Epithelial cell of proximal tubule (primary cell): Measurements from ENCODE around the gene CEP164. TPM values are rescaled to one million over a fixed set of nuclear protein-coding genes. Genes with fewer than 3 reads are reported as not detected.

Source experiments
- DNase-seq: peaks from one replicate; pipeline ENCODE4 v3.0.0-alpha.2; 2011; ENCODE audit warnings: low read depth
- H3K4me3 ChIP-seq: 2 replicates; pipeline ENCODE4 v1.5.1; 2011; ENCODE audit warnings: low read depth, mild to moderate bottlenecking, low read length
- total RNA-seq: library from RNA; depleted of rRNA; stranded (reverse); fragments of >200 nt; gene quantifications from 2 replicates; pipeline ENCODE4 v1.2.3, GENCODE V29; 2015
- TF ChIP-seq, protein P1 (sequence below): conservative IDR thresholded peaks from 2 replicates; pipeline ENCODE4 v1.5.1; 2012; ENCODE audit warnings: low read depth, mild to moderate bottlenecking, low read length

Gene CEP164
- total RNA-seq, 1 donor from 2014 or later, result 20.2 TPM

DNA sequence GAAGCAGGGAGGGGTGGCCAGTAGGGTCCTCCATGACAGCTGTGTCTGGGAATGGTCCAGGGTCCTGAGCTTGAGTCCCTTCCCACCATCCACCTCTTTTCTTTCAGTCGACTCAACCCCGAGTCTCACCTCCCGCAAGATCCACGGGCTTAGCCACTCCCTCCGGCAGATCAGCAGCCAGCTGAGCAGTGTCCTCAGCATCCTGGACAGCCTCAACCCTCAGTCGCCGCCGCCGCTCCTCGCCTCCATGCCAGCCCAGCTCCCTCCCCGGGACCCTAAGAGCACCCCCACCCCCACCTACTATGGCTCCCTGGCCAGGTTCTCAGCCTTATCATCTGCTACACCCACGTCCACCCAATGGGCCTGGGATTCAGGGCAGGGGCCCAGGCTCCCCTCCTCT is 81.9 kb downstream of the CEP164 start:
- DNase-seq, result no peak
- TF ChIP-seq, protein P1, sequence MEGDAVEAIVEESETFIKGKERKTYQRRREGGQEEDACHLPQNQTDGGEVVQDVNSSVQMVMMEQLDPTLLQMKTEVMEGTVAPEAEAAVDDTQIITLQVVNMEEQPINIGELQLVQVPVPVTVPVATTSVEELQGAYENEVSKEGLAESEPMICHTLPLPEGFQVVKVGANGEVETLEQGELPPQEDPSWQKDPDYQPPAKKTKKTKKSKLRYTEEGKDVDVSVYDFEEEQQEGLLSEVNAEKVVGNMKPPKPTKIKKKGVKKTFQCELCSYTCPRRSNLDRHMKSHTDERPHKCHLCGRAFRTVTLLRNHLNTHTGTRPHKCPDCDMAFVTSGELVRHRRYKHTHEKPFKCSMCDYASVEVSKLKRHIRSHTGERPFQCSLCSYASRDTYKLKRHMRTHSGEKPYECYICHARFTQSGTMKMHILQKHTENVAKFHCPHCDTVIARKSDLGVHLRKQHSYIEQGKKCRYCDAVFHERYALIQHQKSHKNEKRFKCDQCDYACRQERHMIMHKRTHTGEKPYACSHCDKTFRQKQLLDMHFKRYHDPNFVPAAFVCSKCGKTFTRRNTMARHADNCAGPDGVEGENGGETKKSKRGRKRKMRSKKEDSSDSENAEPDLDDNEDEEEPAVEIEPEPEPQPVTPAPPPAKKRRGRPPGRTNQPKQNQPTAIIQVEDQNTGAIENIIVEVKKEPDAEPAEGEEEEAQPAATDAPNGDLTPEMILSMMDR, result no peak
- H3K4me3 ChIP-seq, result no peak overlapping the region

DNA sequence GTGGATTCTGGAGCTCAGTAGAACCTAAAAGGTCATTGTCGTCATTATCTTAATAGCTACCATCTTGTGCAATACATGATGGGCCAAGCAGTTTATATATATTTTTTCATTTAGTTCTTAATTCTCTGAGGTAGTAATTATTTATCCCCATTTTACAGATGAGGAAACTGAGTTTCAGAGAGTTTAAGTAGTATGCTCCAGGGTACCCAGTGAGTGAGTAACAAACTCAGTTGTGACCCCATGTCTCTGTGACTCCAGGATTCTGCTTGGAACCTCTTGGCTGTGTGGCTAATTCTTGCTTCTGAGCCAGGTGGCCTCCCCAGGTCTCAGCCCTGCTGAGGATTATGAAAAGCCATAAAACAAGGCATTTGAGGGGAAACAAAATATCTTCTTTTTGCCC is 82.6 kb downstream of the CEP164 start:
- TF ChIP-seq, protein P1, result no peak
- DNase-seq, result no peak
- H3K4me3 ChIP-seq, result no peak overlapping the region

DNA sequence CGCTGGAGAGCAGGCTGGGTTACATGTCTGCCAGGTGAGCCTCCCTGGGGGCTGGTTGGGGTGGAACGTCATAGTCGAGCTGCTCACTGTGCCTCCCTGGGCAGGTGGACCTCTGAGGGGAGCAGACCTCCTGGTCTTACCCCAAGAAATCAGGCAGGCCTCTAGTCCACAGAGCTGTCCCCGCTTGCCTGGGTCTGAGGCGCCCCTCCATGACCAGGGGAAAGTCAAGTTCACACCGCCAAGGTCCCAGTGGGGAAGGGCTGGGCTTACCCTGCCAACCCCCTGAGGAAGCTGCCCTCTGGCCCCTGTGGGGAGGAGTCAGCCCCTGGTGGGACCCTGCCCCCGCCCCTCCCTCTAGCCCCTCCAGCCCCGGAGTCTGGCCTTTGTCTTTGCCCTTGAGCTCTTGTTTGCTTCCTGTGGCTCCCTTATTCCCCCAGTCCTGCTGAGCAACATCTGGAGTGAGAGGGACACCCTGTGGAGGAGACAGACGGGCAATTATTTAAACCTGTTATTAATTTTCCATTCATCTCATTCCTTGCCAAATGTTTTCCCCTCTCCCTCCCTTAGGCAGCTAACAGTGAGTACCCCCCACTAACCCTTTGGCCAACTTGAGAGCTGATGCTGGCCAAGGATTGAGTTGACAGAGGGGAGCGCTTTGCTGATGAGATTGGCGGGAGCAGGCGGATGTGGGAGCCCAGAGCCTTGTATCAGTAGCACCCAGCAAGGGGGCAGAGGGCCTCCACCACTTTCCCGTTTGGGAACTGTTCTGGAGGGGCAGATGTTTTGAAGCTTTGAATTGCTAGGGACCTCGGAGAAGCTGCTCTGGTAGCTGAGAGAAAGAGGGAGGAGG is 83.4 kb downstream of the CEP164 start:
- no peak overlapping the region for H3K4me3 ChIP-seq
- TF ChIP-seq, protein P1, result no peak
- DNase-seq, result no peak

DNA sequence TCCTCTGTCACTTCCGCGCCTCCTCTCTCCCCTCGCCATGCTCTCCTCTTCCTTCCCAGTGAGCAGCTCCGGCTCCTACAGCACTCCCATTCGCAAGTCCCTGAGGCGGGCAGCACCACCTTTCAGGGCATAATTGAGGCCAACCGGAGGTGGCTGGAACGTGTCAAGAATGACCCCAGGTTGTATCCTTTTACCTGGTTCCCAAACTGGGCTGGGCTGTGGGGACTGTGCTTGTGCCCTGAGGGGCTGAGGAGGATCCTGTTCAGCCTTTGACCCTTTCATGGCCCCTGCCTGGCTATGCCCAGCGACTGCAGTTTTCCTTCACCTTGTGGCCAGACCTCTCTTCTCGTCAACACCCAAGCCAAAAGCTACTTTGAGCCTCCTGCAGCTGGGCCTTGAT is 84.1 kb downstream of the CEP164 start:
- TF ChIP-seq, protein P1, result no peak
- H3K4me3 ChIP-seq, result no peak overlapping the region
- DNase-seq, result no peak

DNA sequence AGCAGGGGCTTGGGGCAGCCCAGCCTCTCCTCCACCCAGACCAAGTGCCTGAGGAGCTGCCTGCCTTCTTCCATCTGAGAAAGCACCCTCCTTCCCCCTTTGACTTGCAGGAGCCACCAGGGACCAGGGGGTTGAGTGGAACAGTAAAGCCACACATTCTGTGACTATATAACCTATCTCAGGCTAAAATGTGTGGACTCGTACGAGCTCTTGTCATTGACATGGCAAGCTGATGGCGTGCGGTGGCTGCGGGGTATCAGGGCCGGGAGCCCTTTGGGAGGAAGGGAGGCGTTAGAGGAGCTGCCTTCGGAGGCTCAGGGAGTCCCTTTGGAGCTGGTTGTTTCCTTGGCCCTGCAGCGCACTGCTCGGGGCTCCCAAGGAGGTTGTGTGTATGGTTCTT is 84.5 kb downstream of the CEP164 start:
- no peak overlapping the region for H3K4me3 ChIP-seq
- TF ChIP-seq, protein P1, result no peak
- no peak for DNase-seq

DNA sequence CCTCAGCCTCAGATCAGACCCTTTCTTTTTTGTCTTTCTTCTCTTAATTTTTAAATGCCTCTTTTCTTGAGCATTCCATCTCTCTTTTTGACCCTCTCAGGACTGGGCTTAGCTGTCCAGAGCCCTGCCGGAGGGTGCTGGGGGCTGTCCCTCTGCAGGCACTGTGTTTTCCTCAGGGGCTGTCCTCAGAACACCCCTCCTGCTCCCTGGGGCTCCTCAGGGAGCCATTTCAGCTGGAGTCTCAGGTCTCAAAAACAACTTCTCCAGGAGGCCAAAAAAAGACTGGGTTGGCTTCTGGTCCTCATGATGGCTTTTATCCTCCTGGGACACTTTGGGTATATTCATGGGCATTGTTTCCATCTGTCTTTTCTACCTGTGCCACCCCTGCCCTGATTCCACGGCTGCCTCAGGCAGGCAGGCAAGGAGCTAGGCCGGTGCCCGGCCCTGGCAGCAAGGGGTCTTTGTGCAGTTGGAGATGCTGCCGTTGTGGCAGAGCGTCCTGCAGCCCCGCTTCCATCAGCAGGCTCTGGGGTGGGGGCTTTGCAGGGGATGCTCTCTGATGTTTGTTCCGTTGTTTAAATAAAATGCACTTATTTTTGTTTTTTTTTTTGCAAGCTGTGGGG is 85.1 kb downstream of the CEP164 start:
- no peak for DNase-seq

More for the DNA sequence above, 85.1 kb downstream of the CEP164 start:
- H3K4me3 ChIP-seq, result no peak overlapping the region
- TF ChIP-seq, protein P1, result no peak
